Mammary epithelial cell (primary cell): ENCODE measurements around the gene DNASE1L1.

ENCODE experiments used
- CTCF ChIP-seq, 2 donors: IDR thresholded peaks in 1 of 2; conservative IDR thresholded peaks in 1 of 2; 2 replicates each; pipeline ENCODE4 v1.5.1; 2011 to 2012; ENCODE audit warnings: inconsistent platforms in 2 of 2, low read length in 2 of 2, mild to moderate bottlenecking in 2 of 2, control low read depth in 1 of 2, low read depth in 1 of 2; ENCODE audit not compliant: insufficient read depth in 1 of 2; ENCODE audit errors: extremely low read depth in 1 of 2
- EZH2 ChIP-seq: IDR thresholded peaks from 2 replicates; pipeline ENCODE4 v1.6.1; 2012; ENCODE audit warnings: low read length, inconsistent platforms, borderline replicate concordance

GRCh38 chrX:154375156-154375504 is 33.9 kb downstream of the DNASE1L1 start:
- TF ChIP-seq CTCF (conservative IDR thresholded peaks at IDR 0.05 in 1 of 2, IDR thresholded peaks at IDR 0.05 in 1 of 2; ENCODE audit: extremely low read depth in 1 of 2, insufficient read depth in 1 of 2, low read depth in 1 of 2, low read length in 2 of 2) (no peak), EZH2 (no peak)
